Testis (tissue), 2 donors: Measurements from ENCODE around the gene KLHL29.

ENCODE experiments used
- CTCF ChIP-seq, 3 experiments: fragments of 450-650 bp in 2 of 3; fragments of 200-600 bp in 1 of 3; sonication (generic) in 1 of 3; IDR thresholded peaks; one replicate each; pipeline ENCODE4 v1.5.1; 2016 to 2019; ENCODE audit warnings: antibody characterized with exemption in 3 of 3, mild to moderate bottlenecking in 2 of 3, moderate library complexity in 1 of 3
- POLR2A ChIP-seq: fragments of 450-650 bp; IDR thresholded peaks from one replicate; pipeline ENCODE4 v1.6.1; 2017; ENCODE audit warnings: antibody characterized with exemption, mild to moderate bottlenecking, moderate library complexity

- TF ChIP-seq CTCF (IDR thresholded peaks at IDR 0.05) (no peak), POLR2A (no peak)
These were observed 41.4 kb downstream of the KLHL29 start for GRCh38 chr2:23426263-23426905.
